ENCODE data around the gene ADAD1. TPM values are rescaled to one million over a fixed set of nuclear protein-coding genes. Genes with fewer than 3 reads are reported as not detected.

ADAD1 gene
- total RNA-seq, 1 experiment from 2014 or later: not detected

- no peaks in the 10 kb centered on the region for H4K20me1 ChIP-seq (ENCODE audit: control insufficient read depth, insufficient read depth, insufficient read length)
- H3K27me3 ChIP-seq (ENCODE audit: insufficient read depth, low read length): no peaks in the 10 kb centered on the region
- H2AFZ ChIP-seq (ENCODE audit: low read length): no peak overlapping the region
- no peak overlapping the region for H3T11ph ChIP-seq (ENCODE audit: low read length)
- H3K23ac ChIP-seq (ENCODE audit: insufficient read length, low read depth, low read length): no peak overlapping the region
- H4K5ac ChIP-seq (ENCODE audit: insufficient read length, low read depth, low read length): no peak overlapping the region
- no peak overlapping the region for H2BK12ac ChIP-seq (ENCODE audit: insufficient read length, low read depth, low read length)
- H2BK5ac ChIP-seq (ENCODE audit: insufficient read length, low read length): no peak overlapping the region
- WGBS (ENCODE audit: extremely low coverage, insufficient read length, low lambda C conversion rate): no CpG with 5 or more reads among the region's 1 CpG
- H3K56ac ChIP-seq (ENCODE audit: insufficient read length, low read depth, low read length): no peak overlapping the region
- H3K18ac ChIP-seq (ENCODE audit: insufficient read length, low read depth, low read length): no peak overlapping the region
- Mint-ChIP-seq H3K27ac (no peak overlapping the region), H3K27me3 (ENCODE audit: low read depth) (no peaks in the 10 kb centered on the region; the same call in 1 of the 2 replicates), H3K9me3 (no peaks in the 10 kb centered on the region), H3K4me3 (no peak overlapping the region), H3K36me3 (ENCODE audit: insufficient read depth in 1 of 3, low read depth in 3 of 3) (no peaks in the 10 kb centered on the region), H3K4me1 (peaks cover 2% of the 10 kb centered on the region in 2 experiments; a peak in 3 of 4 replicates)
- H3K9me3 ChIP-seq (ENCODE audit: control insufficient read depth, low read depth, low read length): no peaks in the 10 kb centered on the region
- no peaks in the 10 kb centered on the region for H3K23me2 ChIP-seq (ENCODE audit: insufficient read length, low read depth, low read length, poor library complexity, severe bottlenecking)
- no peak overlapping the region for H2BK20ac ChIP-seq (ENCODE audit: low read depth, low read length, poor library complexity, severe bottlenecking)
- no peak overlapping the region for H2BK120ac ChIP-seq (ENCODE audit: low read depth, low read length, poor library complexity, severe bottlenecking)
- DNase-seq: no peak
- H3K79me1 ChIP-seq (ENCODE audit: insufficient read depth, low read depth, low read length, poor library complexity, severe bottlenecking): no peaks in the 10 kb centered on the region
- no peak overlapping the region for H4K8ac ChIP-seq (replicated peaks; ENCODE audit: insufficient read length, low read depth, low read length)
- TF ChIP-seq CTCF (conservative IDR thresholded peaks at IDR 0.05): no peak
- H3K4me2 ChIP-seq (ENCODE audit: insufficient read depth, insufficient read length, low read length): no peak overlapping the region
- H2BK15ac ChIP-seq (ENCODE audit: low read depth, low read length): no peak overlapping the region
- no peaks in the 10 kb centered on the region for H3K79me2 ChIP-seq (ENCODE audit: insufficient read depth, low read length)
- H3K9ac ChIP-seq (ENCODE audit: extremely low read depth, insufficient read length, low read length): no peak overlapping the region
- no peak overlapping the region for H2AK5ac ChIP-seq (ENCODE audit: insufficient read length, low read length)
- H4K91ac ChIP-seq (ENCODE audit: insufficient read length, low read depth, low read length): no peak overlapping the region
- H3K27ac ChIP-seq (ENCODE audit: insufficient read length, low read depth, low read length): no peak overlapping the region
- H3K14ac ChIP-seq (ENCODE audit: insufficient read depth, low read length): no peak overlapping the region
- H3K4me1 ChIP-seq (ENCODE audit: insufficient read depth, low read length): no peaks in the 10 kb centered on the region
- no peak overlapping the region for H3K4ac ChIP-seq (ENCODE audit: low read depth, low read length)
These were observed 74.7 kb downstream of the ADAD1 start for GRCh38 chr4:122453384-122453995.
